Activated CD8-positive, alpha-beta memory T cell treated with anti-CD3 and anti-CD28 coated beads for 48 hours (primary cell): ENCODE data around the gene EXT2.

Experiments
- DNase-seq, 3 experiments: peaks; one replicate each; pipeline ENCODE4 v3.0.0-alpha.2; 2020; ENCODE audit warnings: low read depth in 2 of 3, low spot score in 2 of 3

Gene EXT2

GRCh38 chr11:44198146-44198724, 102.8 kb downstream of the EXT2 start:
- DNase-seq: no peak

DNA sequence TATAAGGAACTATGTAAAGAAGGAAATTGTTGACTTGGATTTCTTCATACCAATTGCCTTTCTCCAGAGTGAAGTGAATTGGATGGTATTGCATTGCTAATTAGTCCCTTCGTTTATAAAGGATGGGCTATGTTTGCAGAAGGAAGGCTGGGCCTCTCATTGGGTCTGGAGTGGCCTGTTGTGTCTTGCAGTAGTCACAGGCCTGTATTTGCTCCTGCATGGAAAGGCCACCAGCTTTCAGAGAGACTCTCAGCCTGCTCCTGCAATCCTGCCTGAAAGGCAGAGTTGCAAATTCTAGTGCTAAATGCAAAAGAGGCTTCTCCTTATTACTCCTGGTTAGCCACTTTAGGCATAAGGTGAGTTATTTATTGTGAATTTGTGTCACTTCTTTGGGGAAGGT, 103.8 kb downstream of the EXT2 start:
- no peak for DNase-seq

DNA sequence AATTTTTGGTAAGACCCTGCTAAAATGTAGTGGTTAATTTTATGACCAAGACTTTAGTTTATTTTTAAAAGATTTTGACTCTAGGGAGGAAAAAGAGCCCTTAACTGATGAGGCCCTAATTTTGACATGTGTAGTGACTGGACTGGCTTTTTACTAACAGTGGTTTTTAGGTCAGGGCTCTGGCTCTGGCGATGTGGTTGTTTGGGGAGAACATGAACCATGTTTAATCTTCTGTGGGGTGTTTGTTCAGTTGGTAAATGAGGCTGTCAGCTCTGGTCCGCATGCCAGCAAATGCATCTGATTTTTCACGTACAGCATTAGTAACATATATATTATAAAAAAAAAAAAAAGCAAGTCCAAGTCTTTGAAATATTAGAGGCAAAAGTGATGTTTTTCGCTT, 104.3 kb downstream of the EXT2 start:
- DNase-seq: no peak

GRCh38 chr11:44203270-44204043, 108.0 kb downstream of the EXT2 start:
- no peak for DNase-seq

- no peak for DNase-seq
Observed at GRCh38 chr11:44205352-44205751, 109.9 kb downstream of the EXT2 start.

DNA sequence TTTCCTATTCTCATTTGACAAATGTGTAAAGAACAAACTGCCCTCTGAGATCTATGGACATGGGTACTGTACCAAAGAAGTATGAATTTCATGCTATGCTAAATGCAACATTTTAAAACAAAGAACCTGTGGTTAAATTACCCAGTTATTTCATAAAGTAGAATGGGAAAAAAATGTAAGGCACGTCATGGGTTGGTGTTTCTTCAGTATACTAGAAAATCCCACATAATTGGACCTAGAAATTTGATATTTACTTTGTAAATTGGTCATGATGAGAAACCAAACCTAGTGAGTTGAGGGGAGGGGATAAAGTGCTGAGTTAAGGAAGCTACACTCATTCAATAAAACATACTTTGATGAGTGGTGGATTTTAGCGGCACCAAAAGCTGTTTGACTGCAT, 110.4 kb downstream of the EXT2 start:
- no peak for DNase-seq

DNA sequence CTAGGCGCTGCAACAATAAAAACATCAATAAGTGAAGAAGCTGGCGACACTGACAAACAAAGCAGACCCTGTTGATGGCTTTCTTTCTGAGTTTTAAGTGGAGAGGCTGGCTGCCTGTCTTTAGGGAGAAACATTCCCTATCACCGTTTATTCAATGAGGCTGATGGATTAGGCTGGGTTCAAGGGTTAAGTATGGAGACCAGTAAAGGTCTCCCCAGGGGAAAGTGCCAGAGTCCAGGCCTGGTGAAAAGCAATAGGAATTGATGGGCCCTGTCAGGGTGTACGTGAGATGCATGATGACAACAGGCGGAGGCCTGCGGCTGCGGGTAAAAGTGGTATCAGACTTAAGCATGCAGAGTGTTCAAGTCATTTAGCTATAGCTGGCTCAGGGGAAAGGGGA, 111.8 kb downstream of the EXT2 start:
- no peak for DNase-seq

- no peak for DNase-seq
Observed at GRCh38 chr11:44208976-44209603, 113.6 kb downstream of the EXT2 start.

- DNase-seq: no peak
Observed at GRCh38 chr11:44212128-44212527, 116.7 kb downstream of the EXT2 start.

DNA sequence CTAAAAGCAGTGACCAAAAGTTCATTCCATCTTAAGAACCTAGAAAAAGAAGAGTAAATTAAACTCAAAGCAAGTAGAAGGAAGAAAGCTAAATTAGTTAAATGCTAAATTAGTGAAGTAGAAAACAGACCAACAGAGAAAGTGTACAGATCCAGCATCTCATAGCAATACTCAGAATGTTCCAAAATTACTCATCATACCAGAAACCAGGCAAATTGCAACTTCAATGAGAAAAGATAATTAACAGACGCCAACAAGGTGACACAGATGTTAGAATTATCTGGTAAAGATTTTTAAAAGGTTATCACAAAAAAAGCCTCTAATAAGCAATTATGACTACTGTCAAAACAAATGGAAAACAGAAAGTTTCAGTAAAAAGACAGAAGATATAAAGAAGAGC, 117.7 kb downstream of the EXT2 start:
- no peak for DNase-seq

DNA sequence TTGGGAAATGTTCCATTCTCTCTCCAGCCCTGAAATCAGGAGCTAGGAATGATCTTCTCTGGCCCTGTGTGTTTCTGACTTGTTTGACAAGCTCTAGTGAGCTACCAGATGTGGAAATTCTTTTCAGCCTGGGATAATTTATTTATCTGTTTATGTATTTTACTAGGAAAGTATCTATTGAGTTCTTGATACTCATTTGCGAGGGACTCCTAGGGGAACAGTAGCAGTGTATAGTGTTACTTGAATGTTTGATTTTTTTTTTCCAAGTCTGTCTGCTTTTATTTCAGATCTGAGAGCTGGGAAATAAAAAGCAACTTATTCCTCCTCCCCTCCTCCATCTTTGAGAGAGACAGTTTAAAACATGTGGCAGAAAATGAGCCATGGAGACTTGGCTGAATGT, 122.0 kb downstream of the EXT2 start:
- no peak for DNase-seq

DNA sequence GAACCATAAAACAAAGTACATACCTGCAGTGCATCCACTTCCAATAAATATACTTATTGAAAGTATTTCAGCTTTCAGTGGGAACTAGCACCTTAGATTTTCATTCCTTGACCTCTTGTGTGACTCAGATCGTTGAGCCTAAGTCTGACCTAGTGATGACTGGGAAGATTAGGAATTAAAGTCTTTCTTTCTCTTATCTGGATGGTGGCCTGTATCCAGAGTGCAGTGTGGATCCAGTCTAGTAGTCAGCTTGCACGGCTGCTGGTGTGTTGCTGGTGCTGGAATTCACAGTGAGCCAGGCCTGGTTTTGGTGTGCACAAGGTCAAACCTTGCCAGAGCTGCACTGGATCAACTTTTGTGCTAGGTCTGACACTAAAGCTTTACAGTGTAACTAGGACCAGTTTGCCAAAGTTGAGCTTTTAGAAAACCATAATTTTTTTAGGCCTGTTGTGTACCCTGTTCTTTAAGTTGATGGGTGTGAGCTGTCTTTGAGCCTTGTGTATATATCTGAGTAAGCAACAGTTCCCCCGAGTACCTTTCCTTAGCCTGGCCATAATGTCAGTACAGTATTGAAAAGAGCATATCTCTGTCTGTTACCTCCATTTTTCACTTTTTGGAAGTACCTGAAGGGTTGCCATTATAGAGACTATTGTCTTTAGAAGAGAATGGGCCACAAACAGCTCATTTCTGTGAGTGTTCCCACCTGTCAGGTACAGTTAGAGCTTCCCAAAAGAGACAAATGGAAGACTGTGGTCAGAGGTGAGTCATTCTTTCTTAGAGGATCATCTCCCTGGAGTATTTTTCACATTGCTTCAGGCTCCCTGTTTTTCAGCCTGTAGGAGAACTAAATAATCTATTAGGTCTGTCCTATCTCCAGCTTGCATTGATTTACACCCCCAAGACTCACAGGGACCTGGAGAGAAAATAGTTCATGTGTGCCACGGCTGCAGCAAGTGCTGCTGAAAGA, 124.6 kb downstream of the EXT2 start:
- no peak for DNase-seq

DNA sequence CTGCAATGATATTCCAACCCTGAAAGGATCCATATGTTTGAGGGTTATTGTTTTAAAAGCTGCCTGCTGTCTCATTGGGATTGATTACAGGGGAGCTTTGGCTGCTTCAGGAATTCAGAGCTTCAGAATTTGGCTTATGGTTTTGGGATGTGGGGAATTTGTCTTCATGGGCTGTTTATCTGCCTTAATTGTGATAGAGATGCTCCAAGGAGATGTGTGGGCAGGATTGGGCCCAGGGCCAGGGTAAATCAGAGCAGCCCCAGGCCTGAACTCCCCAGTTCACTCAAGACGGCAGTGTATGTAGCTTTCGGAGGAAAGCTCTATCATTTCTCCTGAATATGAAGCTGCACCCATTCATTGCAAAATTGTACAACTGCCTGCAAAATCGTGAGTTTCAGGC, 126.0 kb downstream of the EXT2 start:
- no peak for DNase-seq

GRCh38 chr11:44221992-44222391, 126.5 kb downstream of the EXT2 start:
- no peak for DNase-seq

- DNase-seq: no peak
Observed at GRCh38 chr11:44223238-44223637, 127.8 kb downstream of the EXT2 start.

- no peak for DNase-seq
Observed at GRCh38 chr11:44224867-44225501, 129.5 kb downstream of the EXT2 start.

GRCh38 chr11:44226490-44226889, 131.0 kb downstream of the EXT2 start:
- no peak for DNase-seq

DNA sequence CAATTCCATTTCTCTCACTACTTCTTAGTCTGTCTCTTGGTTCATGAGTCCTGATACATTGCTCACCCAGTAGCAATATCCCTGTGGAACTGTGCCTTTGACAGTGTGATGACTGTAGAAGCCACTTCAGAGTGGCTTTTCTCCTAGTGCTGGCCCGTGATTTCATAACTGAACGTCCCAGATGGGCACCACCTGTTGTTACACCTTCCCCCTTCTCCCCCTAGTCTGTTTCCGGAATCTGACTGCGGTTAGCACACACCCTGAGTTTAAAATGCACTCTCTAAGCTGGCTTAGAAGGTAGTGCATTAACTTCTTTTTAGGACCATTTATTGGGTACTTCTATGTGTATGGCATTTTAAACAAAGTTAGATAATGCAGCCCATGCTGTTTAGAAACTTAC, 131.5 kb downstream of the EXT2 start:
- DNase-seq: no peak

DNA sequence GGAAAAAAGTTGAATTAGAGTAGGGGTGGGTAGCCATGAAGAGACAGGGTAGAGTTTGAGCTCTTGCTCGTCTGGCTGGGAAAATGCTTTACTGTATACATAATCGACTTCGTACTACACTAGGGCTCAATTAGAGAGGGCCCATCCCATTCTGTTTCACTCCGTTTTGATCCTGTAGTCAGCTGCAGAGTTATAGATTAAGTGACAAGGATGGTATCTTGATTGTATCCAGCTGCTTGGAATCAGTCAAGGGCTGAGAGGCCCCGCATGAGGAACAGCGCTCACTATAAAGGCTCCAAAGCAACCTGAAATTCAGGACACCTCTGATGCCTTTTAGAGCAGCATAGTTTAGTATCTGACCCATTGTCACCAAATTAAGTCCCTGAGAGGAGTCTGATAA, 132.9 kb downstream of the EXT2 start:
- no peak for DNase-seq

- DNase-seq: no peak
Observed at GRCh38 chr11:44229098-44229497, 133.6 kb downstream of the EXT2 start.

DNA sequence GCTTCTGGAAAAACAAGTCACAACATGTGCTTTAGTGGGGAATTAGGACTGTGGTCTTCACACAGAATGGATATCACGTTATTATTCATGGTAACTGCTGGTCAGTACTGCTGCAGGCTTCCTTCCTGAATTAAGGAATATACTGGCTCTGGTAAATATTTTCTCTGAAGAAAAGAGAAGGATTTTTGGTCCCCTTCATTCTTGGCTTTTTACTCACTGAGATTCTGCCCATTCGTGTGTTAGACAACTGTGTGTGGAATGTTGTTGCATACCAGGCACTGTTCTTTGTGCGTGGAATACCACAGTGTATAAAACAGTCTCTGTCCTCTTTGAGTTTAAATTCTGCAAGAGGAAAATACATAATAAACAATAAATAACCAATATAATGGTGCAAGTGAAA, 134.1 kb downstream of the EXT2 start:
- no peak for DNase-seq
